ENCODE results near the gene FADS1.

Gene FADS1

DNA sequence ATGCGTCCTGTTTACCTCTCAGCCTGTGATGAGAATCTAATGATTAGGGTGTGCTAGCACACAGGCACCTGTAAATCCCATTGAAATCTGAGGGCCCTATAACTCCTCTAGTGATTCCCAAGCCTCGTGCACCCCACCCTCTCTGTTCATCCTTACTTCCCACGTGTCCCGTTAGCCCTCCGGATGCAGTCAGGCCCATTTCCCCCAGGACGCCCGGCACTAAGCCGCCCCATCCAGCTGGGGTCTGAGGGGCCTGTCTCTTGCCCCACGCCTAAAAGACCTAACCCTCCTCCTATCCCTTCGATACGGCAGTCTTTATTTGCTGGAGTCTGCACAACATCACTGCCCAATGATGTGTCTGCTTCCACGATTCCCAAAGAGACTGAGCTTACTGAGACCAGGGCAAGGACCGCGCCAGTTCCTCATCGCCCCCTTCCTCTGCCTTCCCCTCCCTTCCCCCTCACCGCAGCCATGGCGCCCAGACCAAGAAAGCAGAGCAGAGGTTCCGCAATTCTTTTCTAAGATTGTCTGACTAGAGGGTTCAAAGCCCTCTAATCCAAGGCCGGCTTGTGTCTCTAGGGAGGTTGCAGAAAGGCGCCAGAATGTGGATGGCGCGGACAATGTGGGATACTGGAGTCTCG lies 10.2 kb upstream of the FADS1 start:
- no peak for DNase-seq (ENCODE audit: low spot score)

DNA sequence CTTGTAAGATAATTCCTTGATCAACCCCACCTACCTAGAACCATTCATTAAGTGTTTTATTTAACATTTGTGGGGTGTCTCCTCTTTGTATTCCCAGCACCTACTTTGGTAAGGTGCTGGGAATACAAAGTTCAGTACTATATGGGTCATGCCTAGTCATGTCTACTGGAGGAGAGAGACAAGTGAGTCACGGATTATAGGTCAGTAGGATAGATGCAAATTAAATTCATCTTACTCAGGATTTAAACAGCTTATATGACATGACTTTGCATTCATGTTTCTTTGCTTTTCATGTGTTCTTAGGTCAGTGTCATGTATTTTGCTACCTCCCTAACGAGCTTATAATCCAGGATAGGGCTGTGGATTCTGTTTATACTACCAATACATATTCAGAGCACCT lies 3.4 kb upstream of the FADS1 start:
- DNase-seq (ENCODE audit: low spot score) = no peak

DNA sequence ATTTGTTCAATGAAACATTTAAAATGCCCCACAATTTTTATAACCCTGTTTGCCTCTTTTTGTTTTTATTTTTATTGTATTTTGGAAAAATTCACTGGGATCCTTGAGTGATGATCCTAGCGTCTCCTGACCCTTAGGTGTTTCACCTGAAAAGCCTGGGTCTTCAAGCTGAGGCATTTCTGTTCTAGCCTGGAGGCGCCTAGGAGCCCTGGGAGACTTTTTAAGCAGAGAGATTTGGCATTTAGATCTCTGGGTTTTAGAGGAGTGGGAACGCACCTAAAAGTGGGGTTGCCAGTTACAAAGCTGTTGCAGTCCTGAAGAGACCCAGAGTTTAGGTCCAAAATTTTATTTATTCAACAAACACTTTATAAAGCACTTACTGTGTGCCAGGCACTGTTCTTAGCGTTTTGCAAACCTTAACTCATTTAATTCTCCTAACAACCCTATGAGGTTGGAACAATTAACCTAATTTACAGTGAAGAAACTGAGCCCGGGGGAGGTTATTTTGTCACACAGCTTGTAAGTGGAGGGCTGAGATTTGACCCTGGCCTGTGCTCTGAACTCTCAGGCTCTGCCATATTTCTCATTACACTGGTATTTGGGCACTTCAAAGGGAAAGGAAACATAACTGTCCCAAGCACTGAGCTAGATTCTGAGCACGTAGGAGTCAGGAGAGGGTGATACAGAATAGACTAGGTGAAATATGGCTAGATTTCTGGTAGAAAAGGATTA lies 834 bp upstream of the FADS1 start:
- DNase-seq (ENCODE audit: low spot score) = no peak

DNA sequence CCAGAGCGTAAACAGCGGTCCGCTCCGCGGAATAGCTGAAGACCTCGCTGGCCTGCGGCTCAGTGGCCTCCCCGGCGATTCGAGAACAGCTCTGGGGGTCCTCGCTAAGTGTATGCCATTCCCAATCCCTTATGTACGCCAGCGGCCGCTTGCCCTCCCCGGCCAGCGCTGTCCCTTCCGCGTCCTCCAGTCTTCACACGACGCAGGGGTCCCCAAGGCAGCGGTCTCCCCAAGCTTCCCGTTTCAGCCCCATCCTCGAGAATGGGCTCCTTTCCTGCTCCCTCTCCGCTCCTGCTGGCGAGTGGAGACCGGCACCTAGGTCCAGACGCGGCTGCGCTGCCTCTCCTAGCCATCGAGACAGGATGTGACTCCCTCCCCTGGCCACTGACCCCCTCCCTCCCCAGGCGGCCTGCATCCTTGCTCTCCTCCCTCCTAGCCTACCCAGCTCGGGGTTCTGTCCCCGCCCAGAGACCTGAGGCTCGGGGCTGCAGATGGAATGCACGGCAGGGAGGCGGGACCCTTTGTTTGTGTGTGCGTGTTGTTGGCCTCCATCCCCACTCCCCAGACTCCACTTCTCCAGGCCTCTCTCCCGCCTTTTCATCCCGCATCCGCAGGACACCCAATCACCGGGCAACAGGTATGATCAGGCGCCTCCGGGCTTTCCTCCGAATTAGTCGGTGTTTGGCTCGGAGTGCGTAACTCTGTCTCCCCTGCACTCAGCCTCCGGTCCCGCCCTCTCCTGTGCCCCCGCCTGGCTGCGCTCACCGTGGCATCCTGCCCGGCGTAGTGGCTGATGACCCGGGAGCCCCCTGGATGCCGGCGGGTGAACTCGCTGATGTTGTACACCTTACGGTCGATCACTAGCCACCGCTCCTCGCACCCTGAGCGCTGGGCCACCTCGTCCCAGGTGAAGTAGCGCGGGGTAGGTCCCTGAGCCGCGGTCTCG lies 740 bp downstream of the FADS1 start:
- peak; percentile 75 for DNase-seq (ENCODE audit: low spot score)

DNA sequence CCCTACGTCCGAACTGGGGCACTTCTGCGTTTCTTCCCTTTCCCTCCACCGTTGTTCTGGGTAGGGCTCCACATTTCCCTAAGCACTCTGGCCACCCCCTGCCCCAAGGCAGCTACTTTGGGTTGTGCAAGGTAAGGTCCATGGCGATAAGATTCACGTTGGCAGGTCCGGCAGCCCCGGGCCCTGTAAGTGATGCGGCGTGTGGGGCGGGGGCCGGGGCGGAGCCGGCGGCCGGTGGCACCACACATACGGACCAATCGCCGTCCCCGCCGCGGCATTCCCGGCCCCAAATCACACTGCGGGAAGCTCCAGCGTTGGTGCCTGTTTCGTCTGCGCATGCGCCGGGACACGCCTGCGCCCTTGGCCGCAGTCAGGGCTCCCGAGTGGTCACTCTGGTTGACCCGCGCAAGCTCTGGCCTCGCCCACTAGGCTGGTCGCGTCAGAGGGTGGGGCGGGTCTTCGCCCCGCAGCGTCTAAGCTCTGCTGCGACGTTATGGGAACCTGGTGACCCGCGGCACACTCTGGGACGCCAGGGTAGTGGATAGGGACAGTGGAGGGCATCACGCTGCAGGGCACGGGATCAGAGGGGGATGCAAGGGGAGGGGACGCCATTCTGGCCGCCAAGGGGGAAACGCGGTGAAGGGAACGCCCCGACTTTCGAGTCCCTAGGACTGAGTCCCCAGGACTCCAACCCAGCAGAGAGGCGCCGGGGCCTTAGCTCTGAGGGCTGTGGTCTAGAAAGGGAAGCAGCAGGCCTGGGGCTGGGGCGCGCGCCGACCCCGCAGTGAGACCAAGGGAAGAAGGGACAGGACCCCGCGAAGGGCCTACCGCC lies 1.6 kb downstream of the FADS1 start:
- DNase-seq (ENCODE audit: low spot score) = peak; percentile 99

DNA sequence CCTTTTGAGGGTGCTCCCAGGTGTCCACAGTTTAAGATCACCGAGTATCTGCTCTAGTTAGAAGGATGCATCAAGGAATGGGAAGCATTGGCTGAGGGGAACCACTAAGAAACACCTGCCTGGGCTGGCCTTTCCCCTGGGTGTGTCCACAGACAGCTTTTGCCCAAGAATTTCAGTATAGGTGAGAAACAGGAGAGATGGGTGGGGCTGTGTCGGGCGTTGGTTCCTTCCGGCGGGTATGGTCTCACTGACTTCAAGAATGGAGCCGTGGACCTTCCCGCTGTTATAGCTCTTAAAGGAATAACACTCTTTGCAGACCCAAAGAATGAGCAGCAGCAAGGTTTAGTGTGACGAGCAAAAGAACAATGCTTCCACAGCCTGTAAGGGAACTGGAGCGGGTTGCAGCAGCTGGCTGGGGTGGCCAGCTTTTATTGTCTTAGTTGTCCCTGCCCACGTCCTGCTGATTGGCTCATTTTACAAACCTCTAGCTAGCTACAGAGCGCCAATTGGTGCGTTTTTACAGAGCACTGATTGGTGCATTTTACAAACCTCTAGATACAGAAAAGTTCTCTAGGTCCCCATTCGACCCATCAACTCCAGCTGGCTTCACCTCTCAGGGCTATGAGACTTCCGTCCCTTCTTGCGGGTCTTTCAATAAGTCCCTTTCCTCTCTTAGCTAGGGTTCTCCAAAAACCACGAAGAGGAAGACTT lies 2.4 kb downstream of the FADS1 start:
- peak; percentile 58 for DNase-seq (ENCODE audit: low spot score)

DNA sequence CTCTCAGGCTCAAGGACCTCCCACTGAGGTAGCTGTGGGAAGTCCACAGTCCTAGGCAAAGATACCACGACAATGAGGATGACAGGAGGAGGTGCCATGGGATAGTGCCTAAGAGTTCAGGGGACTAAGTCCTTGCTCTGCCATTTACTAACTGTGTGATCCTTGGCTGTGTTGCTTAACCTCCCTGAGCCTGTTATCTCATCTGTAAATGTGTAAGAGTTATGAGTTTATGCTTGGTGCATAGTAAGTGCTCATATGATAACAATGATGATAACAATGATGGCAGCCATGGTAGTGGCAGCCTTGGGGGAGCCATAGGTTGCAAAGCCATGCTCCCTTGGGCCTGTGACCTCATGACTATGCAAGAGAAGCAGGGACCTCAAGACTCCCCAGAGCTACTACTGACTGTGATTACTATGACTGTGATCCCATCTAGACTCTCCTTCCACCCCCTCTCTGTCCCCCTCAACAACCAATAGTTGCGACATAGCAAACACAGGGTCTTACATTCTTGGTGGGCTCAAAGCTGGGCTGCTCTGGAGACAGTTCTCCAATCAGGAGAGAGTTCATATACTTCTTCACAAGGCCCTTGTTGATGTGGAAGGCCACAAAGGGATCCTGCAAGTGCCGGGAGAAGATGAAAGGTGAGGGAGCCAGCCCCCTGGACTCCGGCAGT lies 3.9 kb downstream of the FADS1 start:
- DNase-seq (ENCODE audit: low spot score) = no peak

DNA sequence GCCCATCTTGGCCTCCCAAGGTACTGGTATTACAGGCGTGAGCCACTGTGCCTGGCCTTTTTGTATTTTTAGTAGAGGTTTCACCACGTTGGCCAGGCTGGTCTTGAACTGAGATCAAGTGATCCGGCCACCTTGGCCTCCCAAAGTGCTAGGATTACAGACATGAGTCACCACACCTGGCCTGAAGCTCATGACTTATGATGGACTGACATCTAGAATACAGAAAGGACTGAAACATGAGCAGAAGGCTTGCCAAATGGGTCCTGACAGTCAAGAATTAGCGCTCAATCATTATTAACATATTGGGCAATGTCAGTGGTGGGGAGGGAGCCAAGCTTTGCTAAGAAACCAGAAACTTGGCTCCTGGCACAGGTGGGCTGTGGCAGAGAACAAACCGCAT lies 5.0 kb downstream of the FADS1 start:
- no peak for DNase-seq (ENCODE audit: low spot score)

DNA sequence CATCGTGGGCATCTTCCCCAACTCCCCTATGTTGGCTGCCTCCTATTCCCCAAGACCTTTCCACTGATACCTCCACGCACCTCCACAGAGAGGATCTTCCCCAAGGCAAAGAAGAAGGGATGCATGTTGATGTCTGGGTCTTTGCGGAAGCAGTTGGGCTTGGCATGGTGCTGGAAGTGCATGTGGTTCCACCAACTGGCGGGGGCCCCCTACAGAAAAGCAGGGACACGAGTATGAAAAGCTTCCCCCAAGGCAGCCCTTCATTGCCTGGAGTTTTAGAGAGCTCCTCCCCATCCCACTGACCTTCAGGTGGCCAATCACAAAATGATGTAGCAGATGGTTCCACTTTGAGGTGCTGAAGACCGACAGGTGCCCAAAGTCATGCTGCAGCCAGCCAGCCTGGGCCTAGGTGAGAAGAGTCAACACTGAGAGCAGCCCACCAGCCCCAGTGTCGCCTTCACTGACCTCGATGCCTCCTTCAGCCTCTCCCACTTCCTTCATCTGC lies 6.1 kb downstream of the FADS1 start:
- DNase-seq (ENCODE audit: low spot score) = no peak

DNA sequence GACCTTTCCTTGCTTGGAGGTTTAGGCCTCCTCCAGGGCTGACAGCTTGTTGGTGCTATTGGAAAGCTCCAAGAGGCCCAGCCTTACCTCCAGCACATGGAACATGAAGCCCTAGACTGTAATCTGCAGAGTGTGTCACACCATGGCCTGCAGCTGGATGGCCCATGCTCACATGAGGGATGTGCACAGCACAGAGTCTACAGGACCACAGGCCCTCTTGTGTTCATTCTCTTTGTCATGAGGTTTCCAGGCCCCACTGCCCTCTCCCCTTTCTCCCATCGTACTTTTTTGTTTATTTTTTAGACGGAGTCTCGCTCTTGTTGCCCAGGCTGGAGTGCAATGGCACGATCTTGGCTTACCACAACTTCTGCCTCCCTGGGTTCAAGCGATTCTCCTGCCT lies 10.0 kb downstream of the FADS1 start:
- DNase-seq (ENCODE audit: low spot score) = no peak

DNA sequence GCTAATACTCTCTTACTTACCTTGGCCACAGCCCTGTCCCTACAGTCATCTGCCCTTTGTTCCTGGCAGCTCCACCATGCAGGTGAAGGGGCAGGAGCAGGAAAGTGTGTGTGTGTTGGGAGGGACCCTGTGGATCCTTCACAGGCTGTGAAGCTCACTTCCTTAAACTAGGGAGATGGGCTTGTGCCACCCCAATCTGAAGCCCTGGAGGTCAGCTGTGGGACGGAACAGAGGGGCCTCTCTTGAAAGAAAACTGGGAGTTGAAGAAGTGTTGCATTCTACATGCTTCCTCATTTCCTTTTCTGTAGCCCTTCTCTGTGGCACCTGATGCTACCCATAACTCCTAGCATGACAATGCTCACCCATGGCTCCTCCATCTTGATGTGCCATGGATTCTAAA lies 11.7 kb downstream of the FADS1 start:
- DNase-seq (ENCODE audit: low spot score) = no peak

DNA sequence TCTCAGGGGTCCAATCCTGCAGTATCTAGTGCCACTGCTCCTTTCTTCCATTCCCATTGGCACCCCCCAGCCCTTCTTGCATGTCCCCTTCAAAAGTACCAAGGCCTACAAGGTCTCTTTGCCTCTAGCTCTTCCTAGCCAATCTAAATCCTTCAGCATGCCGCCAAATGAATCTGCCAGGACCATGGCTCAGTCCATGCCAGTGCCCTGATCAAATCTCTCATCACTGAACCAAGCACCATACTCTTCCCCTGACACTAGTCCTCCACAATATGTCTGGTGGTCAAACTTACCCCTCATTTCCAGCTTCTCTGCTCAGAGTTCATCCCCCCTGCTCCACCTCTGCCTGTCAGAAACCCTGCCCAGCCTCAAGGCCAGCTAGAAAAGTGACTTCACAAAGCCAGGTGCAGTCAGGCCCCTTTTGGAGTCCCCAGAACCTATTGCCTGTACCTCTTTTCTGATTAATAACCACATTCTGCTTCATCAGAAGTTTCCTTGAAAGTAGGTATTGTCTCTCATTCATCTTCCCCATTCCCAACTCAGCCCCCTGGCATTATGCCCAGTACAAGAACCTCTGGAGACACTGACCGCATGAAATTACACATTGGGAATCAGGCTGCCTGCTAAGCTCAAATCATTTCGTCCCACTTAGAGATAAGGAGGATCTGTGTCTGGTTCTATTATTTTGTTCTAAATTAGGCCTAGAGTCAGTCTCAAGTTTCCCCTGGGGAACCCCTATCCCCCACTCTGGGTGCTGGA lies 12.7 kb downstream of the FADS1 start:
- no peak for DNase-seq (ENCODE audit: low spot score)

DNA sequence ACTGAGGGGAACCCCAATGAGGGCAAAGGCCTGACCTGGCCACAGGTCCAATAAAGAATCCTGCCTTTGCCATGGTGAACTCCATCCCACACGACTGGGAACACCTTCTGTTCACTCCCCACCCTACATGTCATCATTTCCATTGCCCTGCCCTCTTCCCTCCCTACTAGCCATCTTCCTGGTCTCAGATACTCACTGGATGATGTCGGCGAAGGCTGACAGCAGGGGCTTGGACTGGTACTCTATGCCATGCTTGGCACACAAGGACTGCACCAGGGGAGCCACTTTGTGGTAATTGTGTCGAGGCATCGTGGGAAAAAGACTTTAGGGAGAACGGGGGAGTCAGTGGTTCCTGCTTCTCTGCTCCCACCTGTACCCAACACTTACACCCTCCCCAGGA lies 14.2 kb downstream of the FADS1 start:
- no peak for DNase-seq (ENCODE audit: low spot score)

DNA sequence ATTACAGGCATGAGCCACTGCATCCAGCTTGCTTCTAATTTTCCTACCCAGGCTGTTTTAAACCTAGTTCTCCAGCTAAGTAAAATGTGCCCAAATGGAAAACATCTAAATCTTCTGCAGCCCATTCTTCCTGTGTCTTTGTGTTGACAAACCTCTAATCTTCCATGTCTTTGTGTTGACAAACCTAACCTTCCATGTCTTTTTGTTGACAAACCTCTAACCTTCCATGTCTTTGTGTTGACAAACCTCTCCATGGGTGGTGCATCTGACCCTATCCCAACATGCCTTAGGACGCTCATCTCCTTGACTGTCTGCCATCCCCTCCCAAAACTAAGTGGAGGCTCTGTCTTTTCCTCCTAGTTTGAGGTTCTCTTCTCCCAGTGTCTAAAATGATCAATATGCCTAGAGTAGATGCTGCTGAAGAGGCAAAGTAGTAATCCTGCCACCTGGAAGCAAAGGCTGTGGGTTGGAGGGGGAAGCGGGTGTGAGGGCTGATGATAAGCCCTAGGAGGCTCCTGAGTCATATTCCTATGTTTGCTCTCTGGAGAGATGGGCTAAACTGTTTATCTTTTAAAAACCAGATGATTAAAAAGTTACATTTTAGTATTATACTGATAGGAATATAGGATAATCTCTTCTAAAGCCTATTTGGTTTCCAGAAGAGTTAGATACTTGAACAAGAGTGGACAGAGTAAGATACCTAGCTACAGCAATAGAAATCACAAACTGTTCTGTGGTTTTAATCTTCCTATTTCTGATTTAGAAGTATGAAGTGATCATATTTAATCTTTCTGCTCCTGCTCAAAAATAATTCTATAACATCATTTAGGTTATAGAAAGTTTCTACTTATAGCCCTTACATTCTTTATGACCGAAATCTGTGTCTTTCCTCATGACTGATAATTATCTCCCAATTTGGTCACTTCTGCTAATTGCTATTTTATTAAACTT lies 16.2 kb downstream of the FADS1 start:
- DNase-seq (ENCODE audit: low spot score) = no peak

DNA sequence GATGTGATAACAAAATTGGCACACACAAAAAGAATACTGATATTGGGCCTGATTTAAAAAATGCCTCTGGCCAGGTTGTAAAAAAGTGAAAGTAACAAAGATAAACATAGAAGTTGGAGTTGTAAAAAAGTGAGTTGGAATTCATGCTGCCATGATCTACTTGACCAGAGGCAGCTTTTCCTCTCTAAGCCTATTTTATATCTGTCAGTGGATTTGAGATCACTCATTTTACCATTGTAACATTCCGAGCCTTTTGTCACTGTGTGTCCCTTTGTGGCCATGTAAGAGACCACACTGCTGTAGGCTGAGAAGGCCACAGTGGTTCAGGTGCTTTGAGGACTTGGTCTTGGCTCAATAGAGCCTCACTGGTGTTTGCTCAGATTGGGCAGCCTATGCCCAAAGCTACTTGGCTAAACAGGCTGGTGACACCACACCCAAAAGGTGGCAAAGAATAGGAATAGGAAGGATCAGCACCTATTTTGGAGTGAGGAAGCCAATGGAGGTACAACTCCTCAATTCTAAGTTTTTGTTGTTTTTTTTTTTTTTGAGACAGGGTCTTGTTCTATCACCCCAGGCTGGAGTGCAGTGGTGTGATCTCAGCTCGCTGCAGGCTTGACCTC lies 17.0 kb downstream of the FADS1 start:
- no peak for DNase-seq (ENCODE audit: low spot score)

DNA sequence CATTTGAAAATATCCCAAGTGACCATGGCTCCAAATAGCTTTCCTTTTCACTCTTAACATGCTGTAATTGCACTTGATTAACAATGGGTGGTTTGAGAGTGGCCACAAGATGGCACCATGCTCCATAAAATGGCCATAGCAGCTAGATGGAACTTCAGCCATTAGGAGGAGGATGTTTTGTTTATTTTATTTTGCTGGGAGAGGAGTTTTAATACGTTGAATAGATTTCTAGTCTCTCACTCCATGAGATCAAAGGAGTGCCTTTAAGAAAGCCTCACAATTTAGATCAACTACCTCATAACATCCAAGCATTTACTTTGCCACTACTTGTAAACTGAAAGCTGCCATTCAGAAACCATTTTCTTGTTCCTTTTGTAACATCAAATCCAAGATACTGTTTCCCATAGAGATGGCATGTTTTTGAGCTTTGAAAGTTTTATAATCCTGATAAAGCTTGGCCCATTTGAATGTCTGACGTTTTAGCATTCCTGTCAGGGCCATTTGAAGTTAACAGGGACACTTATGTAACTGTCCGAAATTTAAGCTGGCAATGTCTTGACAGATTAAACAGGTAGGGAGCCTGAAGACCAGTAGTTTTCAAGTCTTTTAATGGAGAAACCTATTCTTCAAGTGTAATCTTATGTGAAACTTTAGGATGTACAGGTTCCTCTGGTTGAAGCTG lies 19.4 kb downstream of the FADS1 start:
- DNase-seq (ENCODE audit: low spot score) = peak; percentile 83

DNA sequence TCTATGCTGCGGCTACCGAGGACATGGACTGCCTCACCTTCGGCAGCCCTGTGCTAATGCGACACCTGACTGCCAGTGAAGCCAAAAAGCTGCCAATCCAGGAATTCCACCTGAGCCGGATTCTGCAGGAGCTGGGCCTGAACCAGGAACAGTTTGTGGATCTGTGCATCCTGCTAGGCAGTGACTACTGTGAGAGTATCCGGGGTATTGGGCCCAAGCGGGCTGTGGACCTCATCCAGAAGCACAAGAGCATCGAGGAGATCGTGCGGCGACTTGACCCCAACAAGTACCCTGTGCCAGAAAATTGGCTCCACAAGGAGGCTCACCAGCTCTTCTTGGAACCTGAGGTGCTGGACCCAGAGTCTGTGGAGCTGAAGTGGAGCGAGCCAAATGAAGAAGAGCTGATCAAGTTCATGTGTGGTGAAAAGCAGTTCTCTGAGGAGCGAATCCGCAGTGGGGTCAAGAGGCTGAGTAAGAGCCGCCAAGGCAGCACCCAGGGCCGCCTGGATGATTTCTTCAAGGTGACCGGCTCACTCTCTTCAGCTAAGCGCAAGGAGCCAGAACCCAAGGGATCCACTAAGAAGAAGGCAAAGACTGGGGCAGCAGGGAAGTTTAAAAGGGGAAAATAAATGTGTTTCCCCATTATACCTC lies 20.8 kb downstream of the FADS1 start:
- DNase-seq (ENCODE audit: low spot score) = no peak
